GM19395 (cell line): ENCODE data around the gene EFNA5.

Experiments
- ATAC-seq: cut with Tn5 transposase; IDR thresholded peaks from one replicate; pipeline ENCODE4 v1.9.1; 2021; ENCODE audit warnings: mild to moderate bottlenecking, moderate library complexity; ENCODE audit not compliant: unreplicated experiment

EFNA5 gene

DNA sequence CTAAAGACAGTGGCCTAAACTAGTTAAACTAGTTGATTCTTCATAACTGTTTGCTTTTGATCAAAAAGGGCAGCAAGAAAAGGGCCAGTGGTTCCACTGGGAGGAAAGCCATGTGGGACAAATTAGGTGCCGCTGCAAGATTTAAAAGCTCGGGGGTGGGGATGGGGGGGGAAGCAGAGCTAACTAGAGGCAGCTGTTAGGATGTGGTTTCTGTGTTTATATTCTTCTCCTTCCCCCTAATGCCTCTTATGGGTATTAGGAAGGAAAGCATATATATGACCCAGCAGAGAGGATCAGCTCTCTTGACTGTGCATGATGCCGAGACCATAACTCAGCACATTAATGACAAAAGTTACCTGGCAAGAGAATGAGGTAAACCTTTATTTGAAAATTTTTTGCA, 65.7 kb downstream of the EFNA5 start:
- ATAC-seq, result no peak

- ATAC-seq, result no peak
These were observed 66.4 kb downstream of the EFNA5 start for GRCh38 chr5:107604146-107604910.

GRCh38 chr5:107603349-107603748, 67.4 kb downstream of the EFNA5 start:
- ATAC-seq, result no peak

DNA sequence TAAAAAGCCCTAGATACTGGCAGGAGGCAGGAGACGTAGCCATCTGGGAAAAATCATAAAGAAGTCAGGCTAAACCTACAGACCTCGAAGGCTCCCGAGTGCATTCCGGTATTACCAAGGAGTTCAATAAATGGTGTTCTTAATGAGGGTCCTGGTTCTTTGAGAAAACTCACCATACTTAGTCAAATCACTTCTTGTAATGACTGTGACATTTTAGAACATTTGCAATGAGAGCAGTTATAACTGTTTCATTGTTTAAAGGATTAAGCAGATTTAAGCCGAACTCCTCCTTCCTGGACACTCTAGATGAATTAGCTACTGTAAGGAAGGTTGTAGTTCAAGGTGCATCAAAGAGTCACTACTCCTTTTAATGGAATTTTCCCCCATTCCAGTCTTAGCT, 67.8 kb downstream of the EFNA5 start:
- ATAC-seq, result no peak

- no peak for ATAC-seq
These were observed 69.7 kb downstream of the EFNA5 start for GRCh38 chr5:107601076-107601475.

- ATAC-seq, result no peak
These were observed 71.8 kb downstream of the EFNA5 start for GRCh38 chr5:107598958-107599357.

- no peak for ATAC-seq
These were observed 72.9 kb downstream of the EFNA5 start for GRCh38 chr5:107597803-107598202.

DNA sequence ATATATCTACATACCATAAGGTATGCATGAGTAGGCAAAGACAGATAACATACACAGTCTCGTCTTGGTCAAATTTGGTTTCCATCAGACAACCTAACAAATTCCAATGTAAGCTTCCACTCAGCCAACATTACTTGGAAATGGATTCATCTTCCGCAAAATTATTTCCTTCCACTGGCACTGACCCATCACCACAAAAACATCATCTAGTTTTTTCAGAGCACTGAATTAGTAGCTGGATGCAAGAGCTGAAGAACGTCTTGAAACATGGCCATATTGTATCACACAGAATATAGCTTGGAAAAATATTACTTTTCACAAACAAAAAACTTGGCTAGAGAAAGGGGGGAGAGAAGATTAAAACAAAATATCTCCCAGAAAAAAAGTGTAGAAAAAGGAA, 73.5 kb downstream of the EFNA5 start:
- no peak for ATAC-seq

DNA sequence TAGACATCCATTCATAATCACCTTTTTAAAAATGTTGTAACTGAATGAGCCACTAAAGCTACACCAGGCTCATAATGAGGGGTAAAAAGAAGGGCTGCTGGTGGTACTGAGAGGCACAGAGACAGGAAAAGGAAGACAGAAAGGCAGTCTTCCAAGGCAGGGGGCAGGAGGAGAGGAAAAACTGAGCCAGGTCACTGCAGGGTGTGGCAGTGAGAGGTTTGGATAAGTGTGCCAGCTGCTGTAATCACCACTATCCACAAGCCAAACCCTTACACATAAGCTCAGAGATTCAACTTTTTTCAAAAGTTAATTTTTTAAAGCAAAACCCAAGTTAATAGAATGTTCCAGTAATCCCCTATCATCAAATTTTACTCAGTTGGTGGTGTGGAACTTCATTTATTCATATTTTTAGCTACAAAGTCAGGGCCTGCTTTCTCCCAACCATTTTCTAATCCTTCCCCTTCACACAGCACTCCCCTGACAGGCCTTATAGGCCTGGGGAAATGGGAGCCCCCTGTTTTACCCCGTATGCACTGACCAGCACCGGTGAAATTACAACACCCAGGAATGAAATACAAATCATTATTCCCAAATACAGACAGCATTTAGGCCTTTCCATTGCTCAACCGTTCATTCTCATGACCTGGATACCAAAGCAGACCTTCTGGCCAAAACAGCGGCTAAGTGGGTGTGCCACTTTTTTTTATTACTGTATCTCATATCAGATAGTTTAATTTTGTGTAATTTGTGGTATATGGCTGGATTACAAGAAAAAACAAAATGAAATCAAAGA, 76.3 kb downstream of the EFNA5 start:
- no peak for ATAC-seq

- no peak for ATAC-seq
These were observed 77.7 kb downstream of the EFNA5 start for GRCh38 chr5:107593009-107593408.

DNA sequence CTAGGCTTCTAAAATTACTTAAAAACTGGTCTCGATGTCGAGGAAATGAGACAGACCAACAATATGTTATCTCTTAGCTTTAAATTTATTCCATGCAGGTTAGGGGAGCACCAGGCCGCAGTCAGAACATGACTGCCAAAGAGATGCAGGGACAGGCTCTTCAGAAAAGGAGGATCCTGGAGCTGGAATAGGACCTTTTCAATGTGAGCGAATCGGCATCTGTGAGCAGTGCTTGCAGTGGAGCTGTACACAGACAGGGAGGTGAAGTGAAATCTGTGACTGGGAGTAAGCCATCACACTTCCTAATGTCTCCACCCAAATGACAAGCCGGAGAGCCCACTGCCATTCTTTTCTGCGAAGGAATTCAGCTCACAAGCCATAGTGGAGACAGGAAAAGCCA, 78.2 kb downstream of the EFNA5 start:
- ATAC-seq, result no peak

DNA sequence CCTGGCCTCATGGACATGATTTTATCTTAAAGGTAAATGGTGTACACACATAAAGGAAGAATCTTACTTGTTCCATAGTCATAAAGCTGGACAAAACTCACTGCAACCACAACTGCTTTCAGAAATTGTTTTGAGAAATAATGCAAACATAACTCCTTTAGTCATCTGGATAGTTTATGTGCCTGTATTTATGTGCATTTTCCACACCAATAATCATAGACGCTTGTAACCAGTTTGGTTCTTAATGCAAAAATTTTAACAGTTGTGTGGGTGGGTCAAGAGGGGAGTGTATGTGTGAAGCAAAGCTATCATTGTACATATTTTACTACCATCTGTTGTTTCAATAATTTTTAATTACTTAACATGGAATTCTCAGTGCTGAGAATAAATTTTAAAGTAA, 80.1 kb downstream of the EFNA5 start:
- no peak for ATAC-seq

DNA sequence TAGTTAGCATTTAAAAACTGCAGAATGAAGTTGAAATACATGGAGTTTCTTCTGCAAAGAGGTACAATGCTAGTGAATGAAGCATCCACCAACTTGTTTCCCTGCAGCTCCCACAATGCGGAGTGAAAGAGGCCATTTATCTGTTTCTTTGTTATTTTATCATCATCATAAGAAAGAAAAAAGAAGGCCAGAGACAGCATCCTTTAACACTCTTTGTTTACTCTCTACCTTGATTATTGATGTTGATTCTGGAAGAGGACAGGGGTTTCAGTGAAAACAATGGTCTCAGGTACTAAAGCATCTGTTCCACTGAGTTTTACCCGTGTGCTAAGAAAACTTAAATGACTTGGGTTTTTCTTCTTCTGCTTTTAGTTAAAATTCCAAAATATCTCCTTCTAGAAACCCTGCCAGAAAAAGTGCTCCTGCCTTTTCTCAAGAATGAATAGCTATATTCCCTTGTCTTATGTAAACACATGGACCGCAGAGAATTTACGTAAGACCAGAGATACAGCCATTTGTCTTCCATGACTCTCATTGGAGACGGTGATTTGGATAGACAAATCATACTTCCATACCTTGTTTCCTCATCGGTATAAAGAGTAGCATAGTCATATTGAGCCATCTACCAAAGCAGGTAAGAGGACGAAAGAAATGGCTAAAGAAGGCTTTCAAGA, 81.1 kb downstream of the EFNA5 start:
- ATAC-seq, result no peak

DNA sequence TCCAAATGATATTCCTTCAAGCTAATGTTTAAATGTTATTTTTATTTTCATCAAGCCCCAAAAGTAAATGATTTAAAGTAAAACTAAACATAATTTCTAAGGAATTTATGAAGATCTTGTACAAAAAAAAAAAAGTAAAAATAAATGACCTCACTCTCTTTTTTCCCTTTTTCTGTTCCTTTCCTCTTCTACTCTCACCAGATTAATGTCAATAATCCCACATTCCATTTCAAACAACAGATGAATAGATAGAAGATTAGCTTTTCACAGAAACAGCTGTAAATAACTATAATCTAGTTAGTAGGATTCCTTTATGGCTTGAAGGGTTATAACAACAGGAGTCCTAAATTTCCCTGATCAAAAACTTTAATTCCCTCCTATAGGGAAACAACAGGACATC, 88.1 kb downstream of the EFNA5 start:
- ATAC-seq, result no peak

- no peak for ATAC-seq
These were observed 89.6 kb downstream of the EFNA5 start for GRCh38 chr5:107580889-107581820.

- no peak for ATAC-seq
These were observed 92.6 kb downstream of the EFNA5 start for GRCh38 chr5:107578051-107578635.

GRCh38 chr5:107577394-107577950, 93.3 kb downstream of the EFNA5 start:
- ATAC-seq, result no peak

- no peak for ATAC-seq
These were observed 93.9 kb downstream of the EFNA5 start for GRCh38 chr5:107576736-107577393.

GRCh38 chr5:107576155-107576554, 94.6 kb downstream of the EFNA5 start:
- ATAC-seq, result no peak

- no peak for ATAC-seq
These were observed 96.5 kb downstream of the EFNA5 start for GRCh38 chr5:107574287-107574686.
